ENCODE results near the gene ACY1. TPM values are rescaled to one million over a fixed set of nuclear protein-coding genes. Genes with fewer than 3 reads are reported as not detected.

The ACY1 gene
- total RNA-seq, 2 donors from 2014 or later = 58.2 to 69.4 TPM

- H3K27me3 ChIP-seq (ENCODE audit: control insufficient read depth, insufficient read depth, low read length, poor library complexity, severe bottlenecking) = no peaks in the 10 kb centered on the region
- no peak overlapping the region for H3K4me3 ChIP-seq (ENCODE audit: low read length)
- no peak overlapping the region for H3K4me3 Mint-ChIP-seq
- no peaks in the 10 kb centered on the region for H3K9me3 Mint-ChIP-seq
- no peak overlapping the region for H3K27ac ChIP-seq (ENCODE audit: low read depth, low read length)
- WGBS, 2 experiments (ENCODE audit: insufficient coverage in 1 of 2, insufficient read length in 1 of 2) = 6 to 11% methylated on average over 7 to 18 of the region's 18 CpGs
- peaks cover 12% of the 10 kb centered on the region for H3K4me1 ChIP-seq (ENCODE audit: control insufficient read depth, insufficient read depth, low read length)
- peak; percentile 99 for DNase-seq
- H3K27me3 Mint-ChIP-seq (ENCODE audit: insufficient read depth) = peaks cover 12% of the 10 kb centered on the region
- TF ChIP-seq CTCF (conservative IDR thresholded peaks at IDR 0.05) = peak; percentile 100
- no peaks in the 10 kb centered on the region for H3K9me3 ChIP-seq (ENCODE audit: control insufficient read depth, low read length)
- no peaks in the 10 kb centered on the region for H3K36me3 Mint-ChIP-seq (ENCODE audit: low read depth)
- H3K36me3 ChIP-seq (ENCODE audit: control insufficient read depth, insufficient read depth, low read length) = no peaks in the 10 kb centered on the region
- H3K9ac ChIP-seq (ENCODE audit: extremely low read depth, low read length, poor library complexity, severe bottlenecking) = no peak overlapping the region
- H3K27ac Mint-ChIP-seq = no peak overlapping the region
- peaks cover 24% of the 10 kb centered on the region for H3K4me1 Mint-ChIP-seq
Observed at GRCh38 chr3:52001443-52001974, 18.2 kb downstream of the ACY1 start.

GRCh38 chr3:52002748-52003147, 19.4 kb downstream of the ACY1 start:
- H3K27me3 Mint-ChIP-seq (ENCODE audit: insufficient read depth) = peaks cover 12% of the 10 kb centered on the region
- Histone ChIP-seq H3K4me3 (ENCODE audit: low read length) (no peak overlapping the region), H3K27me3 (ENCODE audit: control insufficient read depth, insufficient read depth, low read length, poor library complexity, severe bottlenecking) (no peaks in the 10 kb centered on the region), H3K9ac (ENCODE audit: extremely low read depth, low read length, poor library complexity, severe bottlenecking) (no peak overlapping the region), H3K4me1 (ENCODE audit: control insufficient read depth, insufficient read depth, low read length) (peaks cover 11% of the 10 kb centered on the region), H3K36me3 (ENCODE audit: control insufficient read depth, insufficient read depth, low read length) (no peaks in the 10 kb centered on the region), H3K27ac (ENCODE audit: low read depth, low read length) (no peak overlapping the region), H3K9me3 (ENCODE audit: control insufficient read depth, low read length) (no peaks in the 10 kb centered on the region)
- DNase-seq = no peak
- H3K4me3 Mint-ChIP-seq = no peak overlapping the region
- H3K4me1 Mint-ChIP-seq = peaks cover 23% of the 10 kb centered on the region
- WGBS, 2 experiments (ENCODE audit: insufficient coverage in 1 of 2, insufficient read length in 1 of 2) = 48 to 66% methylated on average over 3 to 6 of the region's 6 CpGs
- no peaks in the 10 kb centered on the region for H3K9me3 Mint-ChIP-seq
- no peaks in the 10 kb centered on the region for H3K36me3 Mint-ChIP-seq (ENCODE audit: low read depth)
- TF ChIP-seq CTCF (conservative IDR thresholded peaks at IDR 0.05) = no peak
- no peak overlapping the region for H3K27ac Mint-ChIP-seq

- no peaks in the 10 kb centered on the region for H3K9me3 ChIP-seq (ENCODE audit: control insufficient read depth, low read length)
- no peak overlapping the region for H3K9ac ChIP-seq (ENCODE audit: extremely low read depth, low read length, poor library complexity, severe bottlenecking)
- H3K4me3 Mint-ChIP-seq = no peak overlapping the region
- no peak overlapping the region for H3K27ac Mint-ChIP-seq
- no peaks in the 10 kb centered on the region for H3K9me3 Mint-ChIP-seq
- peak; percentile 85 for TF ChIP-seq CTCF (conservative IDR thresholded peaks at IDR 0.05)
- peaks cover 6% of the 10 kb centered on the region for H3K4me1 ChIP-seq (ENCODE audit: control insufficient read depth, insufficient read depth, low read length)
- WGBS, 2 experiments (ENCODE audit: insufficient coverage in 1 of 2, insufficient read length in 1 of 2) = 36 to 42% methylated on average over 14 to 16 of the region's 16 CpGs
- no peaks in the 10 kb centered on the region for H3K27me3 ChIP-seq (ENCODE audit: control insufficient read depth, insufficient read depth, low read length, poor library complexity, severe bottlenecking)
- peaks cover 12% of the 10 kb centered on the region for H3K27me3 Mint-ChIP-seq (ENCODE audit: insufficient read depth)
- DNase-seq = peak; percentile 90
- H3K27ac ChIP-seq (ENCODE audit: low read depth, low read length) = no peak overlapping the region
- H3K36me3 Mint-ChIP-seq (ENCODE audit: low read depth) = no peaks in the 10 kb centered on the region
- H3K4me3 ChIP-seq (ENCODE audit: low read length) = no peak overlapping the region
- H3K36me3 ChIP-seq (ENCODE audit: control insufficient read depth, insufficient read depth, low read length) = no peaks in the 10 kb centered on the region
- peaks cover 18% of the 10 kb centered on the region for H3K4me1 Mint-ChIP-seq
Observed at GRCh38 chr3:52004163-52004787, 20.9 kb downstream of the ACY1 start.

Data from endodermal cell (in vitro differentiated cells).